Measurements from ENCODE around the gene INHBB. TPM values are rescaled to one million over a fixed set of nuclear protein-coding genes. Genes with fewer than 3 reads are reported as not detected.

The INHBB gene
- total RNA-seq: 10 to 100 TPM; 12.3 to 27.5 (median 23.6) TPM

DNA sequence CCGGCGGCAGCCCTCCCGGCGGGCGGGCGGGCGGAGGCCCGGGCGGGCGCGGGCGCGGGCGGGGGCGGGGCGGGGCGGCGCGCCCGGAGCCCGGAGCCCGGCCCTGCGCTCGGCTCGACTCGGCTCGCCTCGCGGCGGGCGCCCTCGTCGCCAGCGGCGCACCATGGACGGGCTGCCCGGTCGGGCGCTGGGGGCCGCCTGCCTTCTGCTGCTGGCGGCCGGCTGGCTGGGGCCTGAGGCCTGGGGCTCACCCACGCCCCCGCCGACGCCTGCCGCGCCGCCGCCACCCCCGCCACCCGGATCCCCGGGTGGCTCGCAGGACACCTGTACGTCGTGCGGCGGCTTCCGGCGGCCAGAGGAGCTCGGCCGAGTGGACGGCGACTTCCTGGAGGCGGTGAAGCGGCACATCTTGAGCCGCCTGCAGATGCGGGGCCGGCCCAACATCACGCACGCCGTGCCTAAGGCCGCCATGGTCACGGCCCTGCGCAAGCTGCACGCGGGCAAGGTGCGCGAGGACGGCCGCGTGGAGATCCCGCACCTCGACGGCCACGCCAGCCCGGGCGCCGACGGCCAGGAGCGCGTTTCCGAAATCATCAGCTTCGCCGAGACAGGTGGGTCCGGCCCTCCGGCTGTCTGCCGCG lies at the start of gene INHBB:
TSS of gene INHBB (plus strand) at position 111 of the 641 bp plus-strand sequence. CDS start at position 164, 53 bp downstream.
- TF ChIP-seq, protein P1, sequence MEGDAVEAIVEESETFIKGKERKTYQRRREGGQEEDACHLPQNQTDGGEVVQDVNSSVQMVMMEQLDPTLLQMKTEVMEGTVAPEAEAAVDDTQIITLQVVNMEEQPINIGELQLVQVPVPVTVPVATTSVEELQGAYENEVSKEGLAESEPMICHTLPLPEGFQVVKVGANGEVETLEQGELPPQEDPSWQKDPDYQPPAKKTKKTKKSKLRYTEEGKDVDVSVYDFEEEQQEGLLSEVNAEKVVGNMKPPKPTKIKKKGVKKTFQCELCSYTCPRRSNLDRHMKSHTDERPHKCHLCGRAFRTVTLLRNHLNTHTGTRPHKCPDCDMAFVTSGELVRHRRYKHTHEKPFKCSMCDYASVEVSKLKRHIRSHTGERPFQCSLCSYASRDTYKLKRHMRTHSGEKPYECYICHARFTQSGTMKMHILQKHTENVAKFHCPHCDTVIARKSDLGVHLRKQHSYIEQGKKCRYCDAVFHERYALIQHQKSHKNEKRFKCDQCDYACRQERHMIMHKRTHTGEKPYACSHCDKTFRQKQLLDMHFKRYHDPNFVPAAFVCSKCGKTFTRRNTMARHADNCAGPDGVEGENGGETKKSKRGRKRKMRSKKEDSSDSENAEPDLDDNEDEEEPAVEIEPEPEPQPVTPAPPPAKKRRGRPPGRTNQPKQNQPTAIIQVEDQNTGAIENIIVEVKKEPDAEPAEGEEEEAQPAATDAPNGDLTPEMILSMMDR (IDR thresholded peaks at IDR 0.05): no peak
- TF ChIP-seq POLR2A (IDR thresholded peaks at IDR 0.05): peak in 1 of 2 donors; percentile 25
- Histone ChIP-seq H3K4me1 (peaks cover 30 to 34% of the 10 kb centered on the region in 2 donors), H3K9me3 (no peaks in the 10 kb centered on the region), H3K4me3 (replicated peaks in 1 of 3) (peak within 1 kb of the TSS; percentile 41 to 69 (median 43)), H3K36me3 (peaks cover 4 to 15% of the 10 kb centered on the region in 2 donors), H3K27ac (peak within 1 kb of the TSS; percentile 73 to 86 (median 78)), H3K27me3 (no peaks in the 10 kb centered on the region)
- WGBS, 2 donors: 0 to 10% methylated on average over 2 to 5 of the region's 99 CpGs
- intact Hi-C loops (cut with DNase I): loop anchor here (10.0 kb wide), 1 partner anchor 729 kb away; no protein-coding TSS in a partner anchor
- peak; percentile 47 to 53 for DNase-seq

GRCh38 chr2:120298173-120298835 lies 47.6 kb upstream of the INHBB start:
- no peaks in the 10 kb centered on the region for H3K27me3 ChIP-seq
- DNase-seq: no peak
- no peak overlapping the region for H3K27ac ChIP-seq
- H3K36me3 ChIP-seq: peaks cover 7 to 14% of the 10 kb centered on the region in 2 donors
- WGBS, 2 donors: 93 to 94% methylated on average over 7 of the region's 7 CpGs
- H3K4me1 ChIP-seq: no peaks in the 10 kb centered on the region
- intact Hi-C loops (cut with DNase I): no loop called here
- TF ChIP-seq, protein P1 (IDR thresholded peaks at IDR 0.05): no peak
- no peak for TF ChIP-seq POLR2A (IDR thresholded peaks at IDR 0.05)
- no peaks in the 10 kb centered on the region for H3K9me3 ChIP-seq
- no peak overlapping the region for H3K4me3 ChIP-seq (replicated peaks in 1 of 3)

DNA sequence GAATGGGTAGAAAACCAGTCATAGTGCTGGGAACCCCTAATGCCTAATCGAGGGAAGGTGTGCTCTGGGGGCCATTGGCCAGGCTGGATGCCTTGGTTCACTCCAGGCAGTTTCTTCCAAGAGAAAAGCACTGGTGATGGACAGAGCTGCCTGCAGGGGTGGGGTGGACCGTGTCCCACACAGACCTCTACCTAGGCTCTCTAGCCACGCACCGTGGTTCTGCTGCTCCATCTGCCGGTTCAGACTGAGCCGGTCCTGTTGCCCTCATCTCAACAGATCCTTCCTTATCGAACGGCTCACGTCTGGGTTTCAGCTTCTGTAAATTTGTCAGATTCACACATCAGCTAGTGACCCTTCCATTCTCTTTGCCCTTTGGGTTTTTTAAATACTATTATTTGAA lies 46.9 kb upstream of the INHBB start:
- Histone ChIP-seq H3K27ac (no peak overlapping the region), H3K9me3 (no peaks in the 10 kb centered on the region), H3K4me3 (replicated peaks in 1 of 3) (no peak overlapping the region), H3K4me1 (no peaks in the 10 kb centered on the region), H3K36me3 (peaks cover 0 to 7% of the 10 kb centered on the region in 2 donors), H3K27me3 (no peaks in the 10 kb centered on the region)
- WGBS, 2 donors: 97 to 99% methylated on average over 9 of the region's 9 CpGs
- TF ChIP-seq, protein P1 (IDR thresholded peaks at IDR 0.05): no peak
- no peak for TF ChIP-seq POLR2A (IDR thresholded peaks at IDR 0.05)
- no peak for DNase-seq
- intact Hi-C loops (cut with DNase I): no loop called here

- WGBS, 2 donors: 99 to 100% methylated on average over 6 of the region's 6 CpGs
- intact Hi-C loops (cut with DNase I): no loop called here
- DNase-seq: no peak
- TF ChIP-seq, protein P1 (IDR thresholded peaks at IDR 0.05): no peak
- TF ChIP-seq POLR2A (IDR thresholded peaks at IDR 0.05): no peak
- H3K27ac ChIP-seq: no peak overlapping the region
- H3K4me3 ChIP-seq (replicated peaks in 1 of 3): no peak overlapping the region
- H3K9me3 ChIP-seq: no peaks in the 10 kb centered on the region
- H3K27me3 ChIP-seq: no peaks in the 10 kb centered on the region
- H3K36me3 ChIP-seq: peaks cover 0 to 4% of the 10 kb centered on the region in 2 donors
- no peaks in the 10 kb centered on the region for H3K4me1 ChIP-seq
These were observed 46.4 kb upstream of the INHBB start for GRCh38 chr2:120299561-120299960.

DNA sequence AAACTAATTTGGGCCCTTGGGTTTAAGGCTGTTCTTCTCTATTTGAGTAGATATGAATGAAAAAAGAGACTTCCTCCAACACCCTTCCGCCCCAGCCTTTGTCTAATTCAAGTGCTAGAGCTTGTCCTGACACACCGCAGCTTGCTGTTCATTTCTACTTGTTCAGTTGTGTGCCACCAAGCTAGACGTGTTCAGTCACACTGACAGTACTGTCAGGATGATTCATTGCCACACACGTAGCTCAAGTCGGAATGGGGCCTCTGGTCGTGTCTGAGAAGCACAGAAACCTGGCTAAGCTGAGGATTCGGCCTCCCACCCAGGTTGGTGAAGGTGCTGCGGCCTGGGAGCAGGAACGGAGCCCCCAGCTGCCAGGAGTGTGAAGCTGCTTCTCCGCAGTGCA lies 45.6 kb upstream of the INHBB start:
- H3K36me3 ChIP-seq: no peaks in the 10 kb centered on the region
- no peak overlapping the region for H3K4me3 ChIP-seq (replicated peaks in 1 of 3)
- H3K9me3 ChIP-seq: no peaks in the 10 kb centered on the region
- no peaks in the 10 kb centered on the region for H3K4me1 ChIP-seq
- intact Hi-C loops (cut with DNase I): no loop called here
- no peak overlapping the region for H3K27ac ChIP-seq
- 90 to 93% methylated on average over 10 of the region's 10 CpGs for WGBS, 2 donors
- DNase-seq: no peak
- TF ChIP-seq POLR2A (IDR thresholded peaks at IDR 0.05): no peak
- TF ChIP-seq, protein P1 (IDR thresholded peaks at IDR 0.05): no peak
- H3K27me3 ChIP-seq: no peaks in the 10 kb centered on the region

All from thyroid gland (tissue), 4 donors.